GM18519 (cell line): ENCODE data around the gene TGFBR3.

Experiments used
- ATAC-seq: cut with Tn5 transposase; IDR thresholded peaks from one replicate; pipeline ENCODE4 v1.9.1; 2021; ENCODE audit warnings: mild to moderate bottlenecking, moderate library complexity; ENCODE audit not compliant: unreplicated experiment, low FRiP score

Gene TGFBR3

GRCh38 chr1:91885716-91886506 lies at the start of gene TGFBR3:
TSS of gene TGFBR3 (minus strand) at chr1:91886151. CDS start at chr1:91861531, 24,620 bp downstream.
- peak; percentile 36 for ATAC-seq

GRCh38 chr1:91929250-91929649 lies 43.3 kb upstream of the TGFBR3 start:
- no peak for ATAC-seq

GRCh38 chr1:91928026-91928425 lies 42.1 kb upstream of the TGFBR3 start:
- ATAC-seq: no peak

- no peak for ATAC-seq
These were observed 39.9 kb upstream of the TGFBR3 start for GRCh38 chr1:91925644-91926435.

- no peak for ATAC-seq
These were observed 38.2 kb upstream of the TGFBR3 start for GRCh38 chr1:91924146-91924545.

- no peak for ATAC-seq
These were observed 34.0 kb upstream of the TGFBR3 start for GRCh38 chr1:91919962-91920361.

- no peak for ATAC-seq
These were observed 31.0 kb upstream of the TGFBR3 start for GRCh38 chr1:91916811-91917460.

- no peak for ATAC-seq
These were observed 30.1 kb upstream of the TGFBR3 start for GRCh38 chr1:91916046-91916445.

GRCh38 chr1:91913018-91913417 lies 27.1 kb upstream of the TGFBR3 start:
- no peak for ATAC-seq

GRCh38 chr1:91912266-91912665 lies 26.3 kb upstream of the TGFBR3 start:
- ATAC-seq: no peak

GRCh38 chr1:91901231-91901630 lies 15.3 kb upstream of the TGFBR3 start:
- ATAC-seq: no peak

- ATAC-seq: no peak
These were observed 14.6 kb upstream of the TGFBR3 start for GRCh38 chr1:91900562-91900961.

GRCh38 chr1:91897016-91897415 lies 11.1 kb upstream of the TGFBR3 start:
- no peak for ATAC-seq

GRCh38 chr1:91895832-91896556 lies 10.0 kb upstream of the TGFBR3 start:
- no peak for ATAC-seq

GRCh38 chr1:91894036-91894761 lies 8.2 kb upstream of the TGFBR3 start:
- no peak for ATAC-seq

GRCh38 chr1:91891969-91892368 lies 6.0 kb upstream of the TGFBR3 start:
- no peak for ATAC-seq

GRCh38 chr1:91891454-91891853 lies 5.5 kb upstream of the TGFBR3 start:
- ATAC-seq: no peak

- no peak for ATAC-seq
These were observed 3.9 kb upstream of the TGFBR3 start for GRCh38 chr1:91889717-91890459.

- no peak for ATAC-seq
These were observed 687 bp downstream of the TGFBR3 start for GRCh38 chr1:91885213-91885715.
